ENCODE results near the gene ASPG.

Gene ASPG

DNA sequence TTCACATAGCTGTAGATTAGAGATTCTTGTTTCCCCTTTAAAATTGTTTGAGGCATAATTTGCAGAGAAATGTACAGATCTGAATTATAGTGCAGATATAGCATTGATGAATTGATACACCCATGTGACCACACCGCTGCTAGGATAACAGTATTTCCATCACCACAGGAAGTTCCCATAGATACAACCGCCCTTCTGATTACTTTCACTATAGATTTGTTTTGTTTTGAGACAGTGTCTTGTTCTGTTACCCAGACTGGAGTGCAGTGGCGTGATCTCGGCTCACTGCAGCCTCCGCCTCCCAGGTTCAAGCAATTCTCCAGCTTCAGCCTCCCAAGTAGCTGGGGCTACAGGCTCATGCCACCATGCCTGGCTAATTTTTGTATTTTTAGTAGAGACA lies 8.8 kb upstream of the ASPG start:
- DNase-seq = no peak

GRCh38 chr14:104078031-104078455 lies 7.5 kb upstream of the ASPG start:
- no peak for DNase-seq

- no peak for DNase-seq
These were observed 4.9 kb upstream of the ASPG start for GRCh38 chr14:104080376-104081260.

DNA sequence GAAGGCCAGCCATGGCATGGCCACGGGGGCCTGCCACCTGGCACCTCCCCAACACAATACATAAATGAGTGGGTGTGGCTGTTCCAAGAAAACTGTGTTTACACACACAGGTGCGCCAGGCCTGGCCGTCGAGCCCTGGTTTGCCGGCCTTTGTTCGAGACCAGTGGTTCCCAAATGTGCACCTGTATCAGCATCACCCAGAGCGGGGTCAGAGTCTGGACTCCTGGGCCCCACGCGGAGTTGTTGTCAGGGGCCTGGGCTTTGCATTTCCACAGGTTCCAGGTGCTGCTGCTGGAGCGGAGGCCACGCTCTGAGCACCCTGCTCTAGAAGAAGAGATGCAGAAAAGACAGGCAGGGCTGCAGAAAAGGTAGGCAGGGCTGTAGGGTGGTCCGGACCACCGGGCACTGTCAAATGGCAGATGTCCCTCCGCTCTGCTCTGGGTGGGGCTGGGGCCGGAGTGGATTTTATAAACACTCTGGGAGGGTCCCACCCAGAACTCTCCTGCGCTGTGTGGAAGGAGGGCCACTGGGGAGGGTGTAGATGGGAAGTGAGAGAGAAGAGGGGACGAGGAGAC lies 4.2 kb upstream of the ASPG start:
- no peak for DNase-seq

GRCh38 chr14:104081951-104082464 lies 3.5 kb upstream of the ASPG start:
- no peak for DNase-seq

DNA sequence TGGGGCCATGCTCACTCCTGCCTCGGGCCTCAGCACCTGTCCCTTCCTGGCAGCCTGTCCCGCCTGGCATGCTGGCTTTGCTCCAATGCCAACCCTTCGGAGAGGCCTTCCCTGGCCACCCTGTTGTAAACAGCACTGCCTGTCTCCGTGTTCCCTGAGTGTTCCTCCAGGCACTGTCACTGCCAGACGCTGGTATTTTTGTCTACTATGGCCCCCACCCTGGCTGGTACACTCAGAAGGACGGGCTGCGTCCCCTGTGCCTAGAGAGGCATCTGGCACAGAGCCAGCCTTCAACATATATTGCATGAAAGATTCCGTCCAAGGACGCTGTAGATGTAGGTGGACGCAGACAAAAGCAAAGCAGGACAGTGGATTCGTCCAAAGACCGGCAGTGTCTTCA lies 2.7 kb upstream of the ASPG start:
- no peak for DNase-seq

DNA sequence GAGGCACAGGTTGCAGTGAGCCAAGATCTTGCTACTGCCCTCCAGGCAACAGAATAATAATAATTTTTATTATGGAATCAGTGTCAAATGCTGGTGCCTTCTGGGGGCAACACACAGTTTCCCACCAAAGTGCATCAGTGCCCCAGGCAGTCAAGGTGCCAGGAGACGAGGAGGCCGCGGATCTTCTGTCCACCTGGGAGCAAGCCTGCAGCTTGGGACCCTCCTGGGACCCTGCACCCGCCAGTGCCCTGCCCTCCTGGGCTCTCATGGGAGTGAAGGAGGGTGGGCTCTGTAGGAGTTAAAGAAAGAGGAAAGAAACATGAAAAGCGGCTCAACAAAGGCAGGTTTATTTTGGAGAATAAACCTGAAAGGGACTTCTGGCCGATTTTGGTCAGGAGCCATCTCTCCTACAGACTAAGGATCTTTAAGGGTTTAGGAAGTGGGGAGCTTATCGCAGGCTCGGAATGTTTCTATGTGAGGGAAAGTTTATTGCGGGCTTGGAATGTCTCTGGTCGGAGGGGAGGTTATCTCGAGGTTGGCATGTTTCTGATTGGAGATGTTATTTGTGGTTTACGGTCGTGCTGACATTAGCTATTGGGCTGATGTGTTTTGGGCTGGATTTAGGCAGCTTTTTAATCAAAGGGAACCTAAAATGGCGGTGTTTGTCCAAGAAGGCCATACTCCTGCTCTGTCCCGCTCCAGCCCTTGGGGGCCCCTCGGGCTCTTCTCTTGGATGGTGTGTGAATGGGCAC lies 1.1 kb upstream of the ASPG start:
- DNase-seq = no peak

GRCh38 chr14:104085889-104086201 lies 345 bp downstream of the ASPG start:
- no peak for DNase-seq

GRCh38 chr14:104086210-104086660 lies 735 bp downstream of the ASPG start:
- DNase-seq = no peak

DNA sequence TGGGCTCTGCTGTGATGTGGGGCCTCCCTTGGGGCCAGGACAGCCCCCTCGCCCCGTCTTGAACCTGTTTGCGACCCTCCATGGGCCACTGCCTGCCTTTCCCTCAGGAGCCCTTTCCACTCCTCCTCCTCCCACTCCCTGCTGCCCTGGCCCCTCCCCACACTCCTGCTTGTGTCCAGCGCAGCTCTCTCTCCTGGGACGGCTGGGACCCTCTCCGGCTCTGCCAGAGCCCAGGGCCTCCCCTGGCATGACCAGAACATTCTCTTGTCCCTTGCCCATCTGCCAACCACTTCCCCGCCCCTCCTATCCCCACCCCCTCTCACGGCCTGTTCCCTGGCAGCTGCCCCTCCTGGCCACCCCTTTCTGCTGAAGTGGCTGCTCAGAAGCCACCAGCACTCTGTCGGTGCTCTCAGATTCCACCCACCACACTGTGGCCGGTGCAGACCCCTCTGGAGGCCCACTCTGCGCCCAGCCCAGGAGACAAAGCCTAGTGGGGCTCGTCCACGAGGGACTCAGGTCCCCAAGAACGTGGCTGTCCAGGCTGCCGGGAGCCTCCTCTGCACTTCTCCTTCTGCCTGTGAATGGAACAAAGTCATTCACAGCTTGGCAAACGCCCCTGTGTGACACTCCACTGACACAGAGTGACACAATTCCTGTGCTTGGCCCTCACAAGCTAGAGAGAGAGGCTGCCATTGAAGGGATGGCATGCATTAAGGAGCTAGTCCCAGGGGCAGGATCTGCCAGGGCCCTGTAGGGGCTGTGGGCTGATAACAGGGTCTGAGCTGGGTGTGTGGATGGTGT lies 1.4 kb downstream of the ASPG start:
- no peak for DNase-seq

DNA sequence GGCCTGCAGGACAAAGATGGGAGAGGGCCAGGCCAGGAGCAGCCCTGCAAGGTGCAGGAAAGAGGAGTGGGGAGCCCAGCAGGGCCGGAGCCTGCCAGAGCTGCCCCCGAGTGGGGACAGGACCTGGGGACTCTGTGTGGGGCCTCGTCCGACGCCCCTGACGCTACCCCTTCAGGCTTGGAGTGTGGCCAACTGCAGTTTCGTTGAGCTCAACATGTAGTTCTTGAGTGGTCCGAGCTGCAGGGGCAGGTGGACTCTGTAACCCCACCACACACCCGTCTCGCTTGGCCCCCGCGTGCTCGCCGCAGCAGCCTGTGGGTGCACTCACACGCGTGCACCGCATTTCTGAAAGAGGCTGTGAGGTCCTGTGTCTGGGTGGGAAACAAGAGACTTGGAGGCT lies 2.0 kb downstream of the ASPG start:
- no peak for DNase-seq

DNA sequence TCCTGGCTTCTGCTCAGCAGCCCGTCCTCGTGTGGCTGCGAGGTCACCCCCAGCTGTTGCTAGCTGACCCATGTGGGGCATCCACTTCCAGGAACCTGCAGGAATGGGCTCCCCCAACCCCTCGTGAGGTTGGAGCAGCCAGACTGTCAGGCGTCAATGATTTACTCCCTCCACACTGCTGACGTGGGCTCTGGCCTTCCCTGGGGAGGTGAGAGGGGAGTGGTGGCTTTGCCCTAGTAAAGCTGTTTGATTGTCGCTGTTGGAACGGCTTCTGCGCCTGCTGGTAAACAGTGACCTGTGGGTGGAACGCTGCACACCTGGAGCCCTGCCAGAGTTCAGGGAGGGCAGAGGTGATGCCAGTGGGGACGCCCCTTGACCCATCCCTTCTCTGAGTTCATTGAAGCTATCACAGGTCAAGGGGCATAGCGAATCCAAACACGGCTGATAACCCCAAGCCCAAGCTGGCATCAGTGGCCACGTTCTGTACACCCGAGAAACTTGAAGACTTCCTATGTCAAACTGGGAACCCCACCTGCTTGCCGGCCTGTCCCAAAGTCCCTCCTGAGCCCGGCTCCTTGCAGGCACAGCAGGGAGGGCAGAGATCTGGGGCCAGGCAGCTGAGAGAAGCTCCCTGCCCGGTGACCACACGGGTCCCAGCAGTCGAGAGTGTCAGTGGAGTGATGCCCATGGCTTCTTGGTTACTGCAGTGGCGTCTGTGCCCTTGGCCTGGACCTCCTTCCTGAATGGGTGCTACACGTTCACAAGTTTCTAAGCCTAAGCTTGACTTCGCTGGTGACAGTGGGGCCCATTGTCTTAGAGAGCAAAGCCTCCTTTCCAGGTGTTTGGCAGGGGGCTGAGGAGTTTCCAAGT lies 2.7 kb downstream of the ASPG start:
- DNase-seq = no peak

DNA sequence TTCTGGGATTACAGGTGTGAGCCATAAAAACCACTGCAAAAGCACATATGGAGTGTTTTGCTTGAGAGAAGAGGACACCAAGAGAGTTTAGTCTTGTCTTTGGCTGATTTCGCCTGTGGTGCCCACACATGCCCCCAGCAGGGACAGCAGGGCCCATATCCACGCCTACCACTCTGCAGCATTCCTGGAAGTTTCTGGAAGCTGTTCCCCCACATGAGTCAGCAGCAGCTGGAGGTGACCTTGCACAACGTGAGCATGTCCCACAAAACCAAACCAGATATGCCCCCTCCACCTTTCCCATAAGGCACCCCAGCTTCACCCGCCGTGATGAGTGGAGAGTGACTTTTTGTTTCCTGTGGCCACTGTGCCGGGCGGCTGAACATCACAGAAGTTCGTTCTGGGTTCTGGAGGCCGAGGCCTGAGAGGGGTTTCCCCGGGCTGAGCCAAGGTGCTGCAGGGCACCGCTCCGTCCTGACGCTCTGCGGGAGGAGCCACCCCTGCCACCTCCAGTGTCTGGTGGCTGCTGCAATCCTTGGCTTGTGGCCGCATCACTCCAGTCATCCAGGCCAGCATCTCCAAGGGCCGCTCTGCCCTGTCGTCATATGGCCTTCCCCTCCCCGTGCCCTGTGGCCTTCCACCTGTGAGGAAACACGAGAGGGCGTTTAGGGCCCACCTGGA lies 4.7 kb downstream of the ASPG start:
- DNase-seq = no peak

GRCh38 chr14:104091061-104091926 lies 5.8 kb downstream of the ASPG start:
- no peak for DNase-seq

DNA sequence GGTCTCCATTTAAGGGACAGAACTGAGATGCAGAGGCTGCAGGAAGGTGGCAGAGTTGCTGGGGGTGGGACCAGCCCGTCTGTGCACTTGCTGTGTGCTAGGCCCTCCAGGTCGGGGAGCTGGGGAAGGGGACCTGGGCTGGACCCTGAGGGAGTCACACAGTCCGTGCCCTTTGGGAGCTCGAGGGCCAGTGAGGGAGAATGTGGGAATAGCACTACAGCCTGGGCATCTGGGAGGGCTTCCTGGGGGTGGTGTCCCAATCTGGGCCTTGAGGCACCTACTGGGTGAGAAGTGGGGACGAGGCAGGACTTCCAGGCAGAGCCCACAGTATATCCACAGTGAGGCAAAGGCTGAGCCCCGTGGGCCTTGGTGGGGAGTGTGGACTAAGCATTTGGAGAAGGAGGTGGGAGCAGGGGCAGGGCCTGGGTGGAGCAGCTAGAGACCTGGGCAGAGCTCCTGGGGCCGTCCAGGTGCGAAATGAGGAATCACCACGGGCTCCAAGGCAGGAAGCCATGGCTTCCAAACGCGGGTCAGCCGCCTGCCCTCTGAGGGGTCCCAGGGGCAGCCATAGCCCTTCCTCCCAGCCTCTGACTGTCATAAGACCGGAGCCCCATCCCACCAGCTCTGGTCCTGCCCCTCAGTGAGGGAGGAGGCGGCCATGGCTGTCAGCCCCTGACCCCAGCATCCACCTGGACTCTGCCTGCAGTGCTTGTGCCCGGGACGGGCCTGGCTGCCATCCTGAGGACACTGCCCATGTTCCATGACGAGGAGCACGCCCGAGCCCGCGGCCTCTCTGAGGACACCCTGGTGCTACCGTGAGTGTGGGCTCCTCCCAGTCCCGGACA lies 6.6 kb downstream of the ASPG start:
- no peak for DNase-seq

DNA sequence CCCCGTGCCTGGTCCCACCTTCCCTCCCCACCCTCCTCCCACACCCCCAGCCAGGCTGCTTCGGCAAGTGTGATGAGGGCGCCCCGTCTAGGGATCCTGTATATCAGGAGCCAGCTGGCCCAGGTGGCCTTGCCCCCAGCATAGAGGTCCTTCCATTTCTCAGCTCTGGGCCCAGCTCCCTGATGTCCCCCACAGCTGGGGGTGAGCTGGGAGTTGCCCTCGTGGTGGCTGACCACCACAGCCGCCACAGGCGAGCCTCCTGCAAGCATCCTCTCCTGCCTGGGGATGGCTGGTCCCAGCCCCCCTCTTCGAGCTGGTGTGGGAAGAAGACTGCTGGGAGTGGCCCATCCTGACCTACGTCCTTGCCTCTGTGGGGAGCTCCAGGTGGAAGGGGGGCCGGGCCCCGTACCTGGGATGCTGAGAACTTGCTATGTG lies 7.4 kb downstream of the ASPG start:
- DNase-seq = no peak

DNA sequence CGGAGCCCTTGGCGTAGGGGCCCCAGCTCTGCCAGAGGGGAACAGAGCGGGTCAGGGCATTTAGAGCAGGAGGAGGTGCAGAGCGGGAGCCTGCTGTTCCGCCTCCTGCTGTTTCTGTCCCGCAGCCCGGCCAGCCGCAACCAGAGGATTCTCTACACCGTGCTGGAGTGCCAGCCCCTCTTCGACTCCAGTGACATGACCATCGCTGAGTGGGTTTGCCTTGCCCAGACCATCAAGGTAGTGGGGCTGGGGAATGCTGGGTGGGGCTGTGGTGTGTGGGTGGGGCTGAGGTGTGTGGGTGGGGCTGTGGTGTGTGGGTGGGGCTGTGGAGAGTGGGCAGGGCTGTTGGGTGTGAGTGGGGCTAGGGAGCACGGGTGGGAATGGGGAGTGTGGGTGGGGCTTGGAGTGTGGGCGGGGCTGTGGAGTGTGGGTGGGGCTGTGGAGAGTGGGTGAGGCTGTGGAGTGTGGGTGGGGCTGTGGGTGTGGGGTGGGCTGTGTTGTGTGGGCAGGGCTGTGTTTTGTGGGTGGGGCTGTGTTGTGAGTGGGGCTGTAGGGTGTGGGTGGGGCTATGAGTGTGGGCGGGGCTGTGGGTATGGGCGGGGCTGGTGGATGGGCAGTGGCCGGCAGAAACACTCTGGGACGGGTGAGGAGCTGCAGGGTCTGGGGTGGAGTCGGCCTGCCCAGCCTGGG lies 8.0 kb downstream of the ASPG start:
- no peak for DNase-seq

DNA sequence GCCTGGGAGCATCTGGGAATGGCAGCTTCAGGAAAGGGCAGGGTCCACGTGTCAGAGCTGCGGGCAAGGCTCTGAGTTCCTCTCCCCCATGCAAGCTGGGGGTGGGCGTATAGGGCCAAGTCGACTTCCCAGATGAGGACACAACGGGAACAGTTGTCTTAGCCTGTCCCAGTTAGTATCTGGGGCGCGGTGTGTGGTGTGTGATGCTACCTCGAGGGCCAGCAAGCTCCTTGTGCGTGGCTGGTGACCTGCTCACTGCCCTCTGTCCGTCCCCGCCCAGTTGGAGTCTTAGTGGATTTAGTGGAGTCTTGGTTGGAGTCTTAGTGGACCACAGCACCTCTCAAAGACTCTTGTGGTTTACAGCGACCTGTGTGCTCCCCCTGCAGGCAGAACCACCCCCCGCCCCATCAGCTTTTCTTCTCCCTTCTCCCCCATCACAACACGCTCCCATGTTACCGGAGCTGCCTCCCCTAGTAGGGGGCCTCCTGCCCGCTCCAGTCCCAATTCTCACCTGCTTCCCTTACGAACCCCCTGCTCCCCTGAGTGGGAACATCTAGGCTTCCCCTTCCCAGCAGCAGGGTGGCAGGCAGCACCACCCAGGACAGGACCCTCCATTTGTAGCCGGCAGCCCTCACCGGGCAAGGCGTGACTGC lies 8.7 kb downstream of the ASPG start:
- DNase-seq = no peak

All from cortex of kidney (tissue), 1 donor.